ELR (cell line): Measurements from ENCODE around the gene ANKRD44.
"Not testable (repeated sequence)": the region's sequence is repeated elsewhere in the genome, so short reads cannot be mapped to it uniquely, and the experiment has no call there.

Experiments used
- DNase-seq: peaks from one replicate; pipeline ENCODE4 v3.0.0-alpha.2; 2015; ENCODE audit warnings: low read depth

Gene ANKRD44

GRCh38 chr2:197028230-197028629, 282.4 kb downstream of the ANKRD44 start:
- DNase-seq = peak; percentile 96

- no peak for DNase-seq
Observed at GRCh38 chr2:197024206-197024605, 286.4 kb downstream of the ANKRD44 start.

DNA sequence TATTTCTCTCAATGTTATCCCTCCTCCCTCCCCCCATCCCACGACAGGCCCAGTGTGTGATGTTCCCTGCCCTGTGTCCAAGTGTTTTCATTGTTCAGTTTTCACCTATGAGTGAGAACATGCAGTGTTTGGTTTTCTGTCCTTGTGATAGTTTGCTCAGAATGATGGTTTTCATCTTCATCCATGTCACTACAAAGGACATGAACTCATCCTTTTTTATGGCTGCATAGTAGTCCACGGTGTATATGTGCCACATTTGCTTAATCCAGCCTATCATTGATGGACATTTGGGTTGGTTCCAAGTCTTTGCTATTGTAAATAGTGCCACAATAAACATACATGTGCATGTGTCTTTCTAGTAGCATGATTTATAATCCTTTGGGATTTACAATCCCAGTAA, 289.7 kb downstream of the ANKRD44 start:
- DNase-seq = not testable (repeated sequence)

DNA sequence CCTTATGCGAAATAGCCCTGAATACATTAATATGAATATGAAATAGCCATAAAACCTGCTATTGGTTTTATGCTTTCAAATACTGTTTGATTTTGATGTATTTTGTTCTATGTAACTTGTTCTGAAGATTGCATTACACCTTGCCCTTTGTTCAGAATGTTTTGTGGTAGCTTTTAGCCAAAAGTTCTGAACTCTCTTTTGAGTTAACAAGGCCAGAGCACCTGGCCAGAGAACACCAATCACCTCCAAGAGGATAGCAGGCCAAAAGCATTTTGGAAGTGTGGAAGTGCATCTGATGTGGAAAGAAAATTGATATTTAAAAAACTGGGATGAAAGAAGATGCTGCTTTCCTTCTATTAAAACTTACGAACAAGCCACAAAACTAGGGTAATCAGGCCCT, 297.5 kb downstream of the ANKRD44 start:
- no peak for DNase-seq

DNA sequence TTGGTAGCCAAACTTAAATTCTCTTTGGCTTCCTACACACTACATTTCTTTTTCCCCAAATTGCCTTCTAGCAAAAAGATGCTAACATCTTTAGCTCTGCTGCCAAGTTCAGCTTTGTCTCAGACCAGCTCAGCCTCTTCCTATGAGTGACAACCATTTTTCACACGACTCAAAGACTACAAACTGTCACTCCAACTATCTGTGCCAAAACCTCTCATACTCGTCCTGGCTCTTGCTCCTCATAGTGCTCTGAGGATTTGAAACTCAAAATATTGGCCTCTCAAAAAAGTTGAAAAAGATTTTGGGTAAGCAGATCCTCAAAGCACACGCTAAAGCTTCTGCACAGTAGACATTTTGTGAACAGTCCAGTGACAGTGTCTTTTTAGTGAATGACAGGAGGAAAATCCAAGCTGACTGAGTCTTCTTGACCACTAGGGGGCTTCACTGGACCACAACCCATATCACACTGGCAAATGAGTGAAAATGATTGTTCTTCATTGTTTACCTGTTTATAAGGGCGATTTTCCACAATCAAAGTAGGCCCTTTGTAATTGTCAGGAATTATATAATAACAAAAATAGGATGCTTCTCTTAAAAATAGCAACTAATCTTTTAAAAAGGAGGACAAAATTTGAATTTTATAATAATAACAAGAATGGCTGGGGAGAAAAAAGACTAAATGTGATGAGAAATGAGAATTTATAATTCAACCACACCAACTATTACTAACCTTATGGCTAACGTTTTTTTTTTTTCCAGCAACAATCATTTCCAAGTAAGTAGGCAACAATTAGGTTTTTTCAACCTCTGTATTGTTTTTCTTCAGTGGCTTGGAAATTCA, 298.6 kb downstream of the ANKRD44 start:
- DNase-seq = peak; percentile 71

- no peak for DNase-seq
Observed at GRCh38 chr2:197011021-197011417, 299.6 kb downstream of the ANKRD44 start.

DNA sequence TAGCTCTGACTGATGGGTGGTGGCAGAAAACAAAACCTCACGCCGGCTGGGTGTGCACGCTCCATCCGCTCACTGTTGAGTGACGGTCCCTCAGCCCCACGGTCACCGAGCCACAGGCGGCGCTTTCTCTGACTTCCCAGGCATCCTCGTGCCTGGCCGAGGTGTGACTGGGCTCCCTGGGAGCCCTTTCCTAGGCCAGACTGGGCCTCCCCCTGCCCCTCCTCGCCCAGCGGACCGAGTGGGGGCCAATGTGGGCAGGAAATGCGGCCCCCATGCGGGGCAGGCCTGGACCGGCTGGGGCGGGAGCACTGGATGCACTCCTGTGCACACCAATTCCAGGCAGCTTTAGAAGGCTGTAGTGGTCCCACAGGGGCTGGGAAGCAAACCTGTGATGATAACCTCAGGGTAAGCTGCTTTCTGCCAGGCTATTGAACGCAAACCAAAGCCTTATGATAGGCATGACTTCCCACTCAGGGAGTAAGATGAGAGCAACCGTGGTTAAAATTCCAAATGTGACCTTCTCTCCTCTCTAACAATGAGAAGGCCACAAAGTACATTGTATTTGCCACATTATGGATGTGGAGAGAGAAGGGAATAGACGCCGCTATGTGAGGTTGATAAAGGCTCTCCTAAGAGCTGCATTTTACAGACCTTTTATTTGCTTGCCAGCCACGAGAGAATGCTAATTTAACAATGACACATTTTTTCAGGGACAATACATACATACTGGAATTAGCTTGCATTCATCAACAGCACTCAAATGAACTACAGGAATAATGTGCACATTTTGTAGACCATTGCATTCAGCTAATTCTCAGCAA, 300.2 kb downstream of the ANKRD44 start:
- no peak for DNase-seq

GRCh38 chr2:197008741-197009341, 301.7 kb downstream of the ANKRD44 start:
- not testable (repeated sequence) for DNase-seq

DNA sequence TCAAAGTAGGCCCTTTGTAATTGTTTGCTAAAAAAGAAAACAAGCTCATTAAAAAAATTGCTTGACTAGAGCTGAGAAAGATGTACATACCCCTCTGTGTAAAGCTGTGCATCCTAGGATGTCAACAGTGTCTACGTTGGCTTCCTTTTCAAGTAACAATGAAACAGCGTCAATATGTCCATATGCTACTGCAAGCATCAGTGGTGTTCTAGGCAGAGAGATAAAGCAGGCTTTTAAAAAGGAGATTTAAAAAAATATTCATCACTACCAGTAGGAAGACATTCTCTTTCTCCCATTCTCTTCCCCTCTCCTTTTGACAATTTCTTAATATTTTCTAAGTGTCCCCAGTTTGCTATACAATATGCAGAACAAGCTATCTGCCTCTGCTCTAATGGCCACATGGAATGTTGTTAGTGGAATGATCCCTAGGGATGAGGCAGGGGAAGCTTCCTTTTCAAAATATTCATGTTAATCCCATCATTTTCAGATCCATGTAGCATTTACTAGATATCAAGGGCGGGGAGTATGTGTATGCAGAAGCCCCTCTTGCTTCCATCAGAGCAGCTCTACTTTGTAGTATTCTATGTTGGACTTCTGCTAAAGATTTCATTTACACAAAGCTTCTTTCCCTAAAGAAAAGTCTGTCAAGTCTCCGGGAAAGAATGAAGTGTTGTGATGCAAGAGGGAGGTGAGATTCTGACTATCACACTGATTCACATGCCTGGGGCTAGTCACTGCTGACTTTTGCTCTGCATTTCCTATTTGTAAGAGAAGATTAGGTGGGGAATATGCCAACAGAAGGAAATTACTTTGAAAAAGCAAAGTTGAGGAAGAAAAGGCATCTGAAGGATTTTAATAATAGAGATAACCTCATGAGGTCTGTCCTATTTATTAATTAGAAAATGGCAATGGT, 302.6 kb downstream of the ANKRD44 start:
- DNase-seq = peak; percentile 84

- DNase-seq = no peak
Observed at GRCh38 chr2:197001921-197002320, 308.7 kb downstream of the ANKRD44 start.

GRCh38 chr2:196995757-196996314, 314.7 kb downstream of the ANKRD44 start:
- no peak for DNase-seq

GRCh38 chr2:196994764-196995163, 315.8 kb downstream of the ANKRD44 start:
- no peak for DNase-seq

DNA sequence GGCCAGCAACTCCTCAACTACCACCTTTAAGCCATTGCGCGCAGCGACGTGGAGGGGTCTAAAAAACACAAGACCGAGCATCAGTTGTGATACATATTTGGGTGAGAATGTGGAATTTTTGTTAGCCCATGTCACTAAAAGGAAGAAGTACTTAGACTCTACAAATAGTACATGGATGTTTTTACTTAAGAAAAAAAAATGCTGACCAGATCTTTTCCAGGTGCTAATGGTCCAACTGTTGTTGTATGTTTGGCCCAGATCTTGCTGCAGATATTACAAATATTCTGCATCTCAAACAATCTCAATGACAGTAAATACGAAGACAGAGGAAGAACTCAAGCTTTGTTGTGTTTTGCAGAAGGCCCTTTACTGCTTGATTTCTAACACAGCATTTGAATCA, 317.0 kb downstream of the ANKRD44 start:
- no peak for DNase-seq

GRCh38 chr2:196992466-196992865, 318.1 kb downstream of the ANKRD44 start:
- DNase-seq = no peak

DNA sequence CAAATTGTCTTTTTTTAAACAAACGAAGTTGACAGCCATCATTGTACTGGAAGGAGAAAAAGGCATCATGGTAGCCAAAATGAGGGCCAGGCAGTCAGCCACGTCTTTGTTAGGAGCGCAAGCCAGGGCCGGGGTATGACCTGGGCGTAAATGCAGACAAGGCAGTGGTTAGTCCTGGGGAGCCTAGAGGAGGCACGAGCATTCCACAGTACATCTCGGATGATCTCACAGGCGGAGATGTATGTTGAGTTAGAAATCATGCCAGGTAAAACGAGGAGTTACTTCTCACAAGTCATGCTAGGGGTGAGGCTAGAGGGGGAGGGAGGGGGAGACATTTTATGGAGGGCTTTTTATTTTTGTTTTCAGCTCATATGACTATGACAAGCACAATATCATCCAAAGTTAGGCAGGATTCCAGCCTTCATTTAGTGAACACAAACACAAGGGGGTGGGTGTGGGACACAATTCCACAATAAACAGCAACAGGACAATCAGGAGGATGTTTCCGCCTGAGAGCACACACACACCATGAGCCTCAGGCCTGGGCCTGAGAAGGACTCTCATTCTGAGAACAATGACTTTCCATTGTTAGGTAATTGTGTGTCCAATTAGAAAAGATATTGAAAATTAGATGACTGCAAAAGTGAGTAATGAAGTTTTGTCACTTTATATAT, 319.7 kb downstream of the ANKRD44 start:
- no peak for DNase-seq

DNA sequence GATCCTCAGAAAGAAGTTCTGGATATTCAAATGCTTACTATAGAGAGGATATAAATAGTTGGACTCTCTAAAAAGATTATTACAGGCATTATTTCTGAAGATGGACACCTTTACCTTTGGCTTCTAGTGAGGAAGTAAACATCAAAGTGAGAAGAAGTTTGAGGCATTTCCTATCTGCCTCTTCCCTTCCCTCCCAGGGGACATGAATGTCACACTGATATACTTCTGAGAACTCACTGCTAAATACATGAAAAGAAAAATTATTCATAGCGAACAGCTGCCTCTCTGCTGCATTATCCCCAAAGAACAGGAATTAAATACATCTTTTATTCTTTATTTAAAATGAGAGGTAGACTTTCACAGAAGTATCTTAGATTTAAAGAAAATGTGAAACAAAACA, 320.5 kb downstream of the ANKRD44 start:
- DNase-seq = no peak

GRCh38 chr2:196989496-196989895, 321.1 kb downstream of the ANKRD44 start:
- no peak for DNase-seq

DNA sequence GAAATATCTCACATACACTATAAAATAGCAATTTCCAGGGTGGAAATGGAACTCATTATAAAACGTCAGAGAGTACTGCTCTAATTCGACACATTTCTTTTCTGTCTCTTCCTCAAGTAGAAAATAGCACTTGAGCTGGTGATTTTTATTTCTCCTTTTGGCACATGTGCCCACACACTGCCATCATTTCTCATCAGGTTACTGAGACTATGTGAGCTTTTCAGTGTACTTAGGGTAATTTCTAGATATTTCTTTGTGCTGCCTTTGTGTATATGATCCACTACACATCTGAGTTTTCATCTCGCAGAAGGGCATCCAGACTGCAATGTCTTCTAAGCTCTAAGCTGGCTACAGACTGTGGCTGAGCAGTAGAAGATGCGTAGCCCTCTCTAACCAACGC, 321.9 kb downstream of the ANKRD44 start:
- no peak for DNase-seq

DNA sequence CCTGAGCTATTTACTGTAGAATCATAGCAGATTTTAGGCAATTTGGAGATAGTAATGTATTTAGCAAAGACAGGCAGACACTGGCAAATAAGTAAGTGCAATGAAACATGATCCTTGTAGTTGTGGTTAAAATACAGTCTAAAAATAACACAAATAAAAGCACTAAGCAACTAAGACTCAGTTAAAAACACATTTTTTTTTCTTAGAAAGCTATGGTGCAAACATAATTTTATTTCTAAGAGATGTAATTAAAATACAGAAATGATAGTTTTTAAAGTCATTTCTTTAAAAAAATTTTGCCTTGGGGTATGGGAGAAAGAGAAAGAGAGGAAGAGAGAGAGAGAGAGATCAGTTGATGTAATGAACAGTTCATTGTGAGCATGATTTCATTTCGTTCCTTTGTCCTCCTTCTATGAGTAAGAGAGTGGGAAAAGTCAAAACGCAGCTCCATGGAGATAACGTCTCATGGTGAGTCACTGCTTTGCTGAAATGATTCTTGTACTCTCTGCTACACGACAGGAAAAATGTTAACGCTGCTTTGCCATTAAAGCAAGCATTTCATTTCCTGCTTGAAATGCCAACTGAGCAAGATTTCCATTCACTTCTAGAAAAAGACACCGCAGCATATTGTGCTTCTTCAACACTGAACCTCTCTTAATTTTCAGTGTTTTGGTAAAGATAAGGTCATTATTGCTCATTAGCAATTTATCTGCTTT, 322.8 kb downstream of the ANKRD44 start:
- peak; percentile 99 for DNase-seq

- peak; percentile 10 for DNase-seq
Observed at GRCh38 chr2:196987298-196987648, 323.3 kb downstream of the ANKRD44 start.
